HG03432 (cell line): Measurements from ENCODE around the gene EID1.
"Not testable (repeated sequence)": the region's sequence is repeated elsewhere in the genome, so short reads cannot be mapped to it uniquely, and the experiment has no call there.

Source experiments
- ATAC-seq: cut with Tn5 transposase; IDR thresholded peaks from one replicate; pipeline ENCODE4 v1.9.1; 2021; ENCODE audit warnings: mild to moderate bottlenecking, moderate library complexity; ENCODE audit not compliant: unreplicated experiment

The EID1 gene

DNA sequence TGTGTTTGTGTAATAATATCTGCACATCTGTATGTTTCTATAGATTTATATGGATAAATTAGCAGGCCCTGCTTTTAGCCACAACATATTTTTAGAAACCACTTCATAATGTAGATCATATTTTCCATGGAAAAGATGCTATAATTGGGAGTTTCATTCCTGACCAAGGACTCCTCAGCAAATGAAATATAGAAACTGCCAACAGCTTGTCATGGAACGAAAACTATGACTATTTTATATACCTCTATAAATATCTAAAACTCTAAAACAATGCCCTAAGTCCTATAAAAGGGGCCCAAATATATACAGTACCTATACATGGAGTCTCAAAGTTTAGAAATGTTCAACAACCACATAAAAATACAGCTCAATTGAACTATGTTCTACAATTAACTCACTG lies 27.9 kb downstream of the EID1 start:
- no peak for ATAC-seq

DNA sequence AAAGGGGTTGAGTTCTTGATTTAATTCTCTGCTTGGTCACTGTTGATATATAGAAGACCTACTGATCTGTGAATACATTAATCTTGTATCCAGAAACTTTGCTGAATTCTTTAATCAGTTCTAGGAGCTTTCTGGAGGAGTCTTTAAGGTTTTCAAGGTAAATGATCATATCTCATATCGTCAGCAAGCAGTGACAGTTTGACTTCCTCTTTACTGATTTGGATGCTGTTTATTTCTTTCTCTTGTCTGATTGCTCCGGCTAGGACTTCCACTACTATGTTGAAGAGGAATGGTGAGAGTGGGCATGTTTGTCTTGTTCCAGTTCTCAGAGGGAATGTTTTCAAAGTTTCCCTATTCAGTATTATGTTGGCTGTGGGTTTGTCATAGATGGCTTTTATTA lies 31.4 kb downstream of the EID1 start:
- ATAC-seq = not testable (repeated sequence)

DNA sequence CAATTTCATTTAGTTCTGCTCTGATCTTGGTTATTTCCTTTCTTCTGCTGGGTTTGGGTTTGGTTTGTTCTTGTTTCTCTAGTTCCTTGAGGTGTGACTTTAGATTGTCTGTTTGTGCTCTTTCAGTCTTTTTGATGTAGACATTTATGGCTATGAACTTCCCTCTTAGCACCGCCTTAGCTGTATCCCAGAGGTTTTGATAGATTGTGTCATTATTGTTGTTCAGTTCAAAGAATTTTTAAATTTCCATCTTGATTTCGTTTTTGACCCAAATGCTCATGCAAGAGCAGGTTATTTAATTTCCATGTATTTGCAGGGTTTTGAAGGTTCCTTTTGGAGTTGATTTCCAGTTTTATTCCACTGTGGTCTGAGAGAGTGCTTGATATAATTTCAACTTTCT lies 32.6 kb downstream of the EID1 start:
- ATAC-seq = not testable (repeated sequence)

DNA sequence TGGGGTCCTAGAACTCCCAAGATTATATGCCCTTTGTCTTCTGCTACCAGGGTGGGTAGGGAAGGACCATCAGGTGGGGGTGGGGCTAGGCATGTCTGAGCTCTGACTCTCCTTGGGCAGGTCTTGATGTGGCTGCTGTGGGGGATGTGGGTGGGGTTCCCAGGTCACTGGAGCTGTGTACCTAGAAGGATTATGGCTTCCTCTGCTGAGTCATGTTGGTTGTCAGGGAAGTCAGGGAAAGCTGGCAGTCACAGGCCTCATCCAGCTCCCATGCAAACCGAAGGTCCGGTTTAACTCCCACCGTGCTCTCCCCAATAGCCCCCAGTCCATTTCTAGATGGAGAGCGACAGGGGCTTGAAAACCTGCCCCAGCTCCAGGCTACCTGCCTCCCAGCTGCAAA lies 35.2 kb downstream of the EID1 start:
- no peak for ATAC-seq

DNA sequence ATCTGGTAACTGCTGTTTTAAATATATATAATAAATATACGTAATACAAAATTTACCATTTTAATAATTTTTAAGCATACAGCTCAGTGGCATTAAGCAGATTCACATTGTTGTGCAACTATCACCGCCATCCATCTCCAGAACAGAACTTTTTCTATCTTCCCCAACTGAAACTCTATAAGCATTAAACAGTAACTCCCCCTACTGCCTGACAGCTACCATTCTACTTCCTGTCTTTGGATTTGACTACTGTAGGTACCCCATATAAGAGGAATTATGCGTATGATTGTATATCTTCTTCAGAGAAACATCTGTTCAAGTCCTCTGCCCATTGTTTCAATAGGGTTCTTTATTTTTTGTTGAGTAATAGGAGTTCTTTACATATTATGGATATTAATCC lies 36.8 kb downstream of the EID1 start:
- no peak for ATAC-seq

DNA sequence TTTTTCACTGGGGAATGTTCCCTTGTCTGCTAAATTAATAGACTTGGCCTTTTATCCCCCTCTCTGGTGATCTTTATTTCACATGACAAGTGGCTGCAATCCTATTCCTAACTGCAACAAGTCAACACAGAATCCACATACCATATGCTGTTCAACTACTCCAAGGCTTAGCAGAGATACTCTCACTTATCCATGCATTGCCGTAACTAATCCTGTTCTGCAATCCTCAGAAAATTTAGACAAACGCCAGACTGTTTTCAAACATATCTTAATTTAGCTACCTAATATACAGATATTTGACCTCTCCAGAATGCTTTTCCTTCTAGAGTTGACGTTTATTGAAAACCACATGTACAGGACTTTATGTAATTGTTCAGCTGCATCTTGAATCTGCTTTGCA lies 37.9 kb downstream of the EID1 start:
- no peak for ATAC-seq

DNA sequence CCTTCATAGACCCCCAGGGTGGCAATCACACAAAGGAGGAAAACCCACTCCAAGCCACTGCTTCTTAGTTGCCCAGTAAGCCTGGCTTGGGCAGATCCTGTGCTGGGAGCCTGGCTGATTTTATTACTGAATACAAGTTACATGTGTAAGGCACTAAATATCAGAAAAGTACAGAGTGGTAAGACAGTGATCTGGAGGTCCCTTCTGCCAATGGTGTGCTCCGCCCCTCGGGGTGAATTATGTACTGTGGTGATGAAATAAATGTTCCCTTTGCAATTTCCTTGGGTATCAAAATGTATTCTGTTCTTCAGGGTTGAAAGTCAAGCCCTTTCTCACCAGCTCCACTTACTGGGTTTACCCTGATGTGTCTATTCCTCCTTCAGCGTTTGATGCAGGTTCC lies 38.8 kb downstream of the EID1 start:
- no peak for ATAC-seq

DNA sequence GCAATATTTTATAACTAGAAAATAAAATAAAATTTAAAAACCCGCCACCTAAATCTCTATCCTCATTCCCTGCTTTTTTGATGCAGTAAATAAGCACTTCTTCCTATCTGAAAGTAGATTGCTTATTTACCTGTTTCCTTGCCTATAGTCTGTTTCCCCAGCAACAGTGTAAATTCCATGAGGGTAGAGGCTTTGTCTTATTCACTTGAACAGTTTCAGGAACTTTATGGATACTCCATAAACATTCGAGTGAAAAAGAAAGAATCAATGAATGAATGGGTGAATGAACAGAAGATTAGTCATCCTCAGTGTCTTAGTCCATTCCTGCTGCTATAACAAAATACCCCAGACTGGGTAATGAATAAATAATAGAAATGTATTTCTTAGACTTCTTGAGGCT lies 44.1 kb downstream of the EID1 start:
- ATAC-seq = no peak

DNA sequence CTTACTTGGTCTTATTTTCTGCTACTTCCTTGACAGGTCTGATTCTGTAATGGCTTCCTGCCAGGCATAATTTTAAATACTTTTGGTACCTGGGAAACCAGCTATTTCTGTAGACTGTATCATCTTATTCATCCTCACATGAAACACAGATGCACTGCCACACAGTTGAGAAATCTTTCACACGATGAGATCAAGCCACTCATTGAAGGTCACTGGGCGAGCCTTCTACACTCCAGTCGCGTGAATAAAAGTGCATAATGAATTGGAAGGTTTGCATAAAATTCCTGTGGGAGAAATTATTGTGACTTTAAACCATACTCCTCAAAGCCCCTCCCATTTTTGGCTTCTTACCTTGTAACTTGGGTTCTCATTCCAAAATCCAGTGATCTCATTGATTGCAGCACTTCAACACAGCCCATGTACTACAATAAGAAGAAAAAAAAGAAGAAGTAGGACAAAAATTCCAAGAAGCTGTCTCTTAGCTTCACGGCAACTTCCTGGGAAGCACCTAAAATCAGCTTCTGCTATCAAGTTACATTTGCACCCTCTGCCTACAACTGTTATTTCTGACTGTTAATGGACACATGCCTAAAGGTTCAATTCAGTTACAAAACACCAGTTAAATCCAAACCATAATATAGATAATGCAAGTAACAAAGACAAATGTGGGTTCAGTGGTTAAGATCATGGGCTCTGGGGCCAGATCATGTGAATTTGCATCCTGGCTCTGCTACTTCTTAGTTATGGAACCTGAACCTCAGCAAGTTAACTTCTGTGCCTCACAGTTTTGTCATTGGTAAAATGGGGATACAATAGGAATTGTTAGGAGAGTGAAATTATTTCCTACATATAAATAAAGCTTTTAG lies 46.8 kb downstream of the EID1 start:
- no peak for ATAC-seq

DNA sequence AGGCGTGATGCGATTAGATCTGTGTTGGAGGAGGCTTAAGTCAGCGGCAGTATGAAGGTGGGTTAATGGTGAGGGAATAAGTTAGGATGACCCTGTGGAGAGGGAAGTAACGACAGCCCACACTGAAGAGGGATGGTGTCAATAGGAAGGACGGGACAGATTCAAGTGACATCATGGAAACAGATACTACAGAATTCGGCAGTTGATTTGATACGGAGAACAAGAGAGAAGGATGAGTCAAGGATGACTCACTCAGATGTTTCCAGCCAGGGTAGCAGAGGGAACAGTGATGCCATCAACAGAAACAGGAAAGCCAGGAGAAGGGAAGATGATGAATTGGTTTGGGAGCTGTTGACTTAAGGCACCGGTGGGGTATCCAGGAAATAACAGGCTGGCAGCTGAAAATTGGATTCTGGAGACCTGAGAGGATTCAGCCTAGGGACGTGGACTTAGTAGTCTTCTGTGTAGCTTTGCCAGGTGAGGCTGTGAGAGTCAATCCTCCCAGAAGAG lies 47.8 kb downstream of the EID1 start:
- ATAC-seq = no peak

DNA sequence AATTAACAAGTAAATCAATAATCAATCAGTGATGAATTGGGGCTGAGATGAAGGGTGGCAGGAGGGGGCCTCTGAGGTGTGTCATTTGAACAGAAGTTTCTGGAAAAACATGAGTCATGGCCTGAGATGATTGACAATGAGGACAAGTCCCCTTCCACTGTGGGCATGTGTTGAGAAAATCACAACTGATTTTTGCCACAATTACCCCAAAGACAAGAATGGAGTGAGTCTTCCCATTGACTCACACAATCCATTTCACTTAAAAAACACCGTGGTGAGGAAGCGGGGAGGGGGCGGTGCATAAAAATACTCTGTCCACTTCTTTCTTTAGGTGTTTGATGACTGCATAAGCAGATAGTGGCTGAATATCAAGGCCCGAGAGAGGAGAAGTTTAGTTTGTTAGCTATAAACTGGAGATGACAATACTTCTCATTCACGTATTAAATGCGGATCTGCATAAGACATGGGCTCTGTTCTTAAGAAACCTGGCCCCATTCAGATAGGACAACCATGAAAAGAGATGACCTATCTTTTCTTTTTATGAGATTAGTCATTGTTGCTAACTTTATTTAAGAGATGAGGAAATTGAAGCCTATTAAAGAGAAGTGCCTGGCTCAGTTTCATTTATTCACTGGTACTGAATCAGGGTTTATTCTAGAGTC lies 51.1 kb downstream of the EID1 start:
- ATAC-seq = no peak

DNA sequence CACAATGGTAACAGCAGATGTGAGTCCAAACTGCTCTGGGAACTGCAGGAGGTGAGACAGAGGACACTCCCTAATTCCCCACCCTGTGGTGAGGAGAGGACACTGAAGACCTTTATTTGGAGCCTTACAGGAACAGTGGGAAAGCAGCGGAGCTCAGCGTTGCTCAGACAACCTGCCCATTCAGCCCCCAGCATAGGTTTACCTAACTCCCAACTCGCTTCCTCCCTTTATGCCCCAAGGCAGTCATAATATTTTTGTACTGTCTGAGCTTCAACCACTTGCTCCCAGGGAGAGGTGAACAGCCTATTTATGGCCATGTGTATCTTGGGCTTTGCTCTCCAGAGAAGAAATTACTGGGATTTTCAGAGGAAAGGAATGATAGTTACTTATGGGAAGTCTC lies 51.7 kb downstream of the EID1 start:
- no peak for ATAC-seq
